Endothelial cell of umbilical vein (primary cell): ENCODE results near the gene AJUBA.

Source experiments
- CTCF ChIP-seq, 2 donors: IDR thresholded peaks; 1 replicate in 1 of 2; 2 replicates in 1 of 2; pipeline ENCODE4 v1.5.1; 2011; ENCODE audit warnings: low read length in 2 of 2, mild to moderate bottlenecking in 2 of 2, moderate library complexity in 2 of 2, control low read depth in 1 of 2, inconsistent platforms in 1 of 2, low read depth in 1 of 2; ENCODE audit not compliant: insufficient read depth in 1 of 2; ENCODE audit errors: extremely low read depth in 1 of 2
- EZH2 ChIP-seq: IDR thresholded peaks from 2 replicates; pipeline ENCODE4 v1.6.1; 2012; ENCODE audit warnings: borderline replicate concordance, low read depth, mild to moderate bottlenecking, moderate library complexity, low read length, inconsistent platforms; ENCODE audit not compliant: severe bottlenecking
- FOS ChIP-seq: IDR thresholded peaks from 2 replicates; pipeline ENCODE4 v1.6.1; 2011; ENCODE audit warnings: mild to moderate bottlenecking, low read length, moderate library complexity, borderline replicate concordance; ENCODE audit not compliant: insufficient read depth
- GATA2 ChIP-seq: IDR thresholded peaks from 2 replicates; pipeline ENCODE4 v1.7.0; 2011; ENCODE audit warnings: low read depth, mild to moderate bottlenecking, moderate library complexity, mixed read lengths, low read length; ENCODE audit not compliant: insufficient read length, insufficient read depth
- JUN ChIP-seq: IDR thresholded peaks from 2 replicates; pipeline ENCODE4 v1.6.1; 2011; ENCODE audit warnings: borderline replicate concordance, low read depth; ENCODE audit not compliant: insufficient read length, insufficient read depth
- MAX ChIP-seq: IDR thresholded peaks from 2 replicates; pipeline ENCODE4 v1.6.1; 2011; ENCODE audit not compliant: insufficient read depth, insufficient read length
- POLR2A ChIP-seq: IDR thresholded peaks from 2 replicates; pipeline ENCODE4 v1.6.1; 2012; ENCODE audit warnings: low read depth, mild to moderate bottlenecking, control low read depth, low read length
- POLR2AphosphoS5 ChIP-seq: IDR thresholded peaks from 2 replicates; pipeline ENCODE4 v1.6.1; 2012; ENCODE audit warnings: low read depth, mild to moderate bottlenecking, control low read depth, low read length, moderate library complexity; ENCODE audit not compliant: insufficient read depth

- TF ChIP-seq GATA2 = no peak
- TF ChIP-seq POLR2AphosphoS5 = no peak
- no peak for TF ChIP-seq CTCF (IDR thresholded peaks at IDR 0.05; ENCODE audit: extremely low read depth in 1 of 2, insufficient read depth in 1 of 2, low read depth in 1 of 2, low read length in 2 of 2)
- TF ChIP-seq EZH2 = no peak
- no peak for TF ChIP-seq MAX
- no peak for TF ChIP-seq POLR2A
- TF ChIP-seq FOS = no peak
- TF ChIP-seq JUN = no peak
Observed at GRCh38 chr14:22984959-22985658, 2.8 kb upstream of the AJUBA start.
